ENCODE results near the gene KLHL33. TPM values are rescaled to one million over a fixed set of nuclear protein-coding genes. Genes with fewer than 3 reads are reported as not detected.
A peak's percentile ranks its signal among the peaks of the same experiment; 100 is the strongest.

Gene KLHL33
- polyA plus RNA-seq, 1 experiment, result 0.22 TPM

DNA sequence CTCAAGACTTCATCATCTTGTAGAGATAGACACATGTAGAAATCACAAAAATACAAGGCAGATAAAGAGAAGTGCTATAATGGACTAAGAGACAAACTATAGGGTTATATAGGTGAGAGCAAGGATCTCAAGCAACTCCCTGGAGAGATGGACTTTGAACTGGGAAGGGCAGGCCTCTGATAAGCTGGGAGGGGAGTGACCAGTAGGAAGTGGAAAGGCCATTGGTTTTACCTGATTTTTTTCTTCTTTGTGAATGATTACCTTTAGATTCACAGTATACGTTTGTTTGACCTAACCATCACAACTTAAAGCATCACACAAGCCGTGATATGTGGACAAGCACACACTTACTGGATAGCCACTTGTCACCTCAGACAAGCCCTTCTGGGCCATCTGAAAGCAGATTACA is 17.5 kb downstream of the KLHL33 start:
- TF ChIP-seq, protein P1, sequence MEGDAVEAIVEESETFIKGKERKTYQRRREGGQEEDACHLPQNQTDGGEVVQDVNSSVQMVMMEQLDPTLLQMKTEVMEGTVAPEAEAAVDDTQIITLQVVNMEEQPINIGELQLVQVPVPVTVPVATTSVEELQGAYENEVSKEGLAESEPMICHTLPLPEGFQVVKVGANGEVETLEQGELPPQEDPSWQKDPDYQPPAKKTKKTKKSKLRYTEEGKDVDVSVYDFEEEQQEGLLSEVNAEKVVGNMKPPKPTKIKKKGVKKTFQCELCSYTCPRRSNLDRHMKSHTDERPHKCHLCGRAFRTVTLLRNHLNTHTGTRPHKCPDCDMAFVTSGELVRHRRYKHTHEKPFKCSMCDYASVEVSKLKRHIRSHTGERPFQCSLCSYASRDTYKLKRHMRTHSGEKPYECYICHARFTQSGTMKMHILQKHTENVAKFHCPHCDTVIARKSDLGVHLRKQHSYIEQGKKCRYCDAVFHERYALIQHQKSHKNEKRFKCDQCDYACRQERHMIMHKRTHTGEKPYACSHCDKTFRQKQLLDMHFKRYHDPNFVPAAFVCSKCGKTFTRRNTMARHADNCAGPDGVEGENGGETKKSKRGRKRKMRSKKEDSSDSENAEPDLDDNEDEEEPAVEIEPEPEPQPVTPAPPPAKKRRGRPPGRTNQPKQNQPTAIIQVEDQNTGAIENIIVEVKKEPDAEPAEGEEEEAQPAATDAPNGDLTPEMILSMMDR (IDR thresholded peaks at IDR 0.05; ENCODE audit: insufficient read depth, low read depth, low read length), result no peak
- no peaks in the 10 kb centered on the region for H3K36me3 ChIP-seq (ENCODE audit: control insufficient read depth, insufficient read depth, low read length)
- DNase-seq (ENCODE audit: low read depth), result no peak
- H3K27me3 ChIP-seq (ENCODE audit: control insufficient read depth, insufficient read depth, low read length), result no peaks in the 10 kb centered on the region
- CTCF ChIA-PET, result no interaction called here
- H3K4me3 ChIP-seq (ENCODE audit: low read depth, low read length), result no peak overlapping the region
- POLR2A ChIA-PET, result no interaction called here

DNA sequence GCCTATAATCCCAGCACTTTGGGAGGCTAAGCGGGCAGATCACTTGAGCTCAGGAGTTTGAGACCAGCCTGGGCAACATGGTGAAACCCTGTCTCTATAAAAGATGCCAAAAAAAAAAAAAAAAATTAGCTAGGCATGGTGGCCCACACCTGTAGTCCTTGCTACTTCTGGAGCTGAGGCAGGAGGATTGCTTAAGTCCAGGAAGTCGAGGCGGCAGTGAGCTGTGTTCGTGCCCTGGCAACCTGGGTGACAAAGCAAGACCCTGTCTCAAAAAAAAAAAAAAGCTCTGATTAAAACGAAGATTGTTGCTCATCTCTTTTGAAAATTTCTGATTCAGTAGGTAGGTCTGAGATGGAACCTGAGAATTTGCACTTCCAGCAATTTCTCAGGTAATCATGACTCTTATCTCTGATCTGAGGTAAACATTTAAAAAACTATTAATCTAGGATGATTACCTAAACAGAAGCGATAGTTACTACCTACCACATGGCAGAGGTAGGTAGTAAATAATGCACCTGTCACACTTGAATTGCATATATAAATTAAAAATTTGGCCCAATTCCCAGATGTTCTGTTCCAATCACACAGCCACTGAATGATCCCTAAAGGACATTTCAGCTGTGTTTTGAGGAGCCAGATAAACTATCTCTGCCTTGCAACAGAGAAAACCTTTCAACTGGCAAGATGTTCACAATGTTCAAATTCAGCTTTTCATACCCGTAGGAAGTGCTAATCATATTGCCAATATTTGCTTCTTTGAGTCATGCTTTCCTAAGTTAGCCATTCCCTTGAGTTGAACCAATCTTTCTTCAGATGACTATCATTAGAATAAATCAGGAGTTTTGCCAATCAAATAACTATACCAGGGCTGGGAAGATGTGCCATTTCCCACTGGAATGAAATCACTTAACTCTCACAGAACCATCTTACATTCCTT is 18.4 kb downstream of the KLHL33 start:
- Histone ChIP-seq H3K36me3 (ENCODE audit: control insufficient read depth, insufficient read depth, low read length) (no peaks in the 10 kb centered on the region), H3K4me3 (ENCODE audit: low read depth, low read length) (no peak overlapping the region), H3K27me3 (ENCODE audit: control insufficient read depth, insufficient read depth, low read length) (no peaks in the 10 kb centered on the region)
- ChIA-PET POLR2A (no interaction called here), CTCF (interaction anchor here (1.1 kb wide), 1 partner anchor 191 kb away, joined by 4 read pairs; no protein-coding TSS in a partner anchor)
- TF ChIP-seq, protein P1 (IDR thresholded peaks at IDR 0.05; ENCODE audit: insufficient read depth, low read depth, low read length), result no peak
- no peak for DNase-seq (ENCODE audit: low read depth)

DNA sequence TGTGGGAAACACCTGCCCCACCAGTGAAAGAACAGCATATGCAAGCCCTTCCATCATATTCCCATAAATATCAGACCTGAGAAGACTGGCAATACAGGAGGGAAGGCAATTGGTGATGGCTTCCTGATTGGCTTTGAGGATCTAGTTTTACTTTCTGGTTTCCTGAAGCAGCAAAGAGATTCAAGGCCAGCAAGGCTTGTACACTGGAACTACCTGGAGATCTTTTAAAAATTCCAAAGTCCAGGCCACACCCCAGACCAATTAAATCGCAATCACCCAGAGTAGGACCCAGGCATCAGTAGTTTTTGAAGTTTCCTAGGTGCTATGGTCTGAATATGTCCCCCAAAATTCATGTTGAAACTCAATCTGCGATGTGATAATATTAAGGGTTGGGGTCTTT is 19.7 kb downstream of the KLHL33 start:
- CTCF ChIA-PET, result interaction anchor here (0.7 to 3.8 kb wide), 17 partner anchors 9 to 275 kb away, joined by 3 to 25 read pairs (median 6); partner anchors contain the start of genes APEX1, KLHL33, OSGEP and PIP4P1
- no peaks in the 10 kb centered on the region for H3K27me3 ChIP-seq (ENCODE audit: control insufficient read depth, insufficient read depth, low read length)
- no peaks in the 10 kb centered on the region for H3K36me3 ChIP-seq (ENCODE audit: control insufficient read depth, insufficient read depth, low read length)
- POLR2A ChIA-PET, result interaction anchor here (0.5 to 1.0 kb wide), 2 partner anchors 53 to 73 kb away, joined by 3 read pairs; no protein-coding TSS in a partner anchor
- TF ChIP-seq, protein P1 (IDR thresholded peaks at IDR 0.05; ENCODE audit: insufficient read depth, low read depth, low read length), result no peak
- H3K4me3 ChIP-seq (ENCODE audit: low read depth, low read length), result no peak overlapping the region
- no peak for DNase-seq (ENCODE audit: low read depth)

DNA sequence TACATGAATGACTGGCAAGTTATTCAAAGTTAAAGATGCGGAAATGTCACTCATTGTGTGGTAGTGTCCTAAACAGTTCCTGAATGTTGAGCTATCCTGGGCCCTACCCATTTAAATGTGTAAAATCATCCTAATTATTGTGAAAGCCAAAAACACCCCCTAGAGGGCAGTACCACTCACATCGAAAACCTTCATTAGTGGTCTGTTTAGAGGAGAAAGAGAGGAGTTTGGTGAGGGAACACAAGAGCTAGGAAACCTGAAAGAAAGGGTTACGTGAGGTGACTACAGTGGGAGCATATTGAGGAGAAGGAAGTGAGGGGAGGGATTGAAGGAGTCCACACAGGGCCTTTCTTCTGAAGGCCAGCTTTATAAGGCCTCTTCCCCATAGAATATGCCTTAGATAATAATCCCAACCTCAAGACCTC is 20.2 kb downstream of the KLHL33 start:
- ChIA-PET CTCF (interaction anchor here (0.7 to 3.8 kb wide), 20 partner anchors 9 to 275 kb away, joined by 3 to 25 read pairs (median 5); partner anchors contain the start of genes APEX1, KLHL33, OSGEP and PIP4P1), POLR2A (interaction anchor here (0.5 to 1.0 kb wide), 2 partner anchors 54 to 73 kb away, joined by 3 read pairs; no protein-coding TSS in a partner anchor)
- H3K4me3 ChIP-seq (ENCODE audit: low read depth, low read length), result no peak overlapping the region
- DNase-seq (ENCODE audit: low read depth), result no peak
- TF ChIP-seq, protein P1 (IDR thresholded peaks at IDR 0.05; ENCODE audit: insufficient read depth, low read depth, low read length), result peak; percentile 69
- H3K36me3 ChIP-seq (ENCODE audit: control insufficient read depth, insufficient read depth, low read length), result no peaks in the 10 kb centered on the region
- no peaks in the 10 kb centered on the region for H3K27me3 ChIP-seq (ENCODE audit: control insufficient read depth, insufficient read depth, low read length)

DNA sequence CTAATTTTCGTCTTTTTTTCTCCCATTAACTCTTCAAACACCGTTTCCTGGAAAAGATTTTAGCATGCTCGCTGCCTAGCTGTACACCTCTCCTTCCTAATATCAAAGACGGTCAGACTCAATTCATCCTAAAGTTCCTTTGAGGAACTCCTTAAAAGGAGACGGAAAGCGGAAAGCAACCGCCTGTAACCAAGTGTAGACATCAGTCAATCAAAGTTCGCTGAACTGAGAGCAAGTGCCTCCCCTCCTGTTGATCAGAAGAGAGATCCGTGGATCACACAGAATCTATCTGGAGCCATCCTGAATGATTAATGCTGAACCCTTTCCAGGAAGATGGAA is 22.3 kb downstream of the KLHL33 start:
- H3K27me3 ChIP-seq (ENCODE audit: control insufficient read depth, insufficient read depth, low read length), result no peaks in the 10 kb centered on the region
- TF ChIP-seq, protein P1 (IDR thresholded peaks at IDR 0.05; ENCODE audit: insufficient read depth, low read depth, low read length), result no peak
- ChIA-PET CTCF (interaction anchor here (0.7 to 3.8 kb wide), 11 partner anchors 8 to 196 kb away, joined by 3 to 25 read pairs (median 11); partner anchors contain the start of genes APEX1, KLHL33 and OSGEP), POLR2A (no interaction called here)
- peak overlapping the region; percentile 67 for H3K4me3 ChIP-seq (ENCODE audit: low read depth, low read length)
- no peaks in the 10 kb centered on the region for H3K36me3 ChIP-seq (ENCODE audit: control insufficient read depth, insufficient read depth, low read length)
- no peak for DNase-seq (ENCODE audit: low read depth)

Data from BJ (cell line).